KMS-11 (cell line): ENCODE measurements around the gene CXCL13.

ENCODE experiments used
- H2AFZ ChIP-seq: fragments of 200-600 bp; sonication (generic); 2 replicates; pipeline ENCODE4 v1.6.1; 2016; ENCODE audit warnings: antibody characterized with exemption, mixed run types, low read depth
- H3K27ac ChIP-seq: fragments of 200-600 bp; sonication (generic); 2 replicates; pipeline ENCODE4 v1.6.1; 2016; ENCODE audit warnings: mild to moderate bottlenecking, mixed run types
- H3K27me3 ChIP-seq: fragments of 200-600 bp; sonication (generic); 2 replicates; pipeline ENCODE4 v1.6.1; 2017; ENCODE audit warnings: mild to moderate bottlenecking, low read depth, mixed run types, moderate library complexity; ENCODE audit not compliant: insufficient read depth
- H3K36me3 ChIP-seq: fragments of 200-600 bp; sonication (generic); 2 replicates; pipeline ENCODE4 v1.6.1; 2017; ENCODE audit warnings: mild to moderate bottlenecking, mixed run types; ENCODE audit not compliant: insufficient read depth
- H3K4me1 ChIP-seq: fragments of 200-600 bp; sonication (generic); 2 replicates; pipeline ENCODE4 v1.6.1; 2016; ENCODE audit warnings: mild to moderate bottlenecking, low read depth, mixed run types; ENCODE audit not compliant: poor library complexity, severe bottlenecking
- H3K4me2 ChIP-seq: fragments of 200-600 bp; sonication (generic); 2 replicates; pipeline ENCODE4 v1.7.0; 2016; ENCODE audit warnings: mild to moderate bottlenecking, mixed run types
- H3K4me3 ChIP-seq: fragments of 200-600 bp; sonication (generic); IDR thresholded peaks from 2 replicates; pipeline ENCODE4 v1.6.1; 2017; ENCODE audit warnings: low read depth, low read length, mixed read lengths; ENCODE audit not compliant: insufficient read depth
- H3K79me2 ChIP-seq: fragments of 200-600 bp; sonication (generic); 2 replicates; pipeline ENCODE4 v1.6.1; 2016; ENCODE audit warnings: low read depth, mixed run types; ENCODE audit not compliant: insufficient read depth
- H3K9ac ChIP-seq: fragments of 200-600 bp; sonication (generic); 2 replicates; pipeline ENCODE4 v1.6.1; 2016; ENCODE audit warnings: mild to moderate bottlenecking, mixed run types
- H4K20me1 ChIP-seq: fragments of 200-600 bp; sonication (generic); 2 replicates; pipeline ENCODE4 v1.6.1; 2016; ENCODE audit warnings: mild to moderate bottlenecking, mixed run types; ENCODE audit not compliant: insufficient read depth
- CTCF ChIP-seq: fragments of 200-600 bp; sonication (generic); conservative IDR thresholded peaks from 2 replicates; pipeline ENCODE4 v1.6.1; 2017; ENCODE audit warnings: low read depth, mild to moderate bottlenecking, antibody characterized with exemption, low read length, moderate library complexity, mixed read lengths

The CXCL13 gene

GRCh38 chr4:77593993-77594392 lies 11.6 kb upstream of the CXCL13 start:
- no peak overlapping the region for H3K4me3 ChIP-seq
- no peaks in the 10 kb centered on the region for H3K36me3 ChIP-seq
- no peaks in the 10 kb centered on the region for H3K79me2 ChIP-seq
- H3K4me1 ChIP-seq: peaks cover 21% of the 10 kb centered on the region
- no peak overlapping the region for H3K4me2 ChIP-seq
- H3K27ac ChIP-seq: no peak overlapping the region
- H3K9ac ChIP-seq: no peak overlapping the region
- H4K20me1 ChIP-seq: no peaks in the 10 kb centered on the region
- no peak for TF ChIP-seq CTCF
- no peaks in the 10 kb centered on the region for H3K27me3 ChIP-seq
- no peak overlapping the region for H2AFZ ChIP-seq

GRCh38 chr4:77595364-77595973 lies 10.2 kb upstream of the CXCL13 start:
- no peaks in the 10 kb centered on the region for H3K79me2 ChIP-seq
- no peaks in the 10 kb centered on the region for H3K27me3 ChIP-seq
- no peaks in the 10 kb centered on the region for H4K20me1 ChIP-seq
- no peaks in the 10 kb centered on the region for H3K36me3 ChIP-seq
- no peak overlapping the region for H3K27ac ChIP-seq
- no peak overlapping the region for H3K4me2 ChIP-seq
- peaks cover 16% of the 10 kb centered on the region for H3K4me1 ChIP-seq
- no peak overlapping the region for H3K9ac ChIP-seq
- H3K4me3 ChIP-seq: no peak overlapping the region
- no peak overlapping the region for H2AFZ ChIP-seq
- no peak for TF ChIP-seq CTCF

GRCh38 chr4:77599378-77599777 lies 6.2 kb upstream of the CXCL13 start:
- TF ChIP-seq CTCF: peak; percentile 80
- Histone ChIP-seq H3K4me2 (no peak overlapping the region), H3K27ac (no peak overlapping the region), H2AFZ (no peak overlapping the region), H3K79me2 (no peaks in the 10 kb centered on the region), H3K9ac (no peak overlapping the region), H4K20me1 (no peaks in the 10 kb centered on the region), H3K4me1 (no peaks in the 10 kb centered on the region), H3K27me3 (no peaks in the 10 kb centered on the region), H3K4me3 (no peak overlapping the region), H3K36me3 (no peaks in the 10 kb centered on the region)

GRCh38 chr4:77600521-77601451 lies 4.8 kb upstream of the CXCL13 start:
- TF ChIP-seq CTCF: peak; percentile 92
- Histone ChIP-seq H3K27ac (no peak overlapping the region), H3K9ac (no peak overlapping the region), H3K4me1 (no peaks in the 10 kb centered on the region), H3K36me3 (no peaks in the 10 kb centered on the region), H3K79me2 (no peaks in the 10 kb centered on the region), H3K4me2 (no peak overlapping the region), H4K20me1 (no peaks in the 10 kb centered on the region), H3K27me3 (no peaks in the 10 kb centered on the region), H2AFZ (no peak overlapping the region), H3K4me3 (no peak overlapping the region)
